Measurements from ENCODE around the gene KDM6A.

KDM6A gene

GRCh38 chrX:45143455-45143854 lies 270.5 kb downstream of the KDM6A start:
- no peaks in the 10 kb centered on the region for H3K4me1 ChIP-seq (ENCODE audit: insufficient read depth, low read length, severe bottlenecking)
- H3K79me2 ChIP-seq (ENCODE audit: insufficient read depth, low read length): no peaks in the 10 kb centered on the region
- no peak overlapping the region for H3K9ac ChIP-seq (ENCODE audit: low read length)
- TF ChIP-seq CTCF (IDR thresholded peaks at IDR 0.05; ENCODE audit: low read length): no peak
- no peak for TF ChIP-seq EZH2 (IDR thresholded peaks at IDR 0.05; ENCODE audit: borderline replicate concordance, low read length)
- H2AFZ ChIP-seq (ENCODE audit: low read length): no peak overlapping the region
- H4K20me1 ChIP-seq (ENCODE audit: insufficient read depth, low read length): no peaks in the 10 kb centered on the region
- H3F3A ChIP-seq (ENCODE audit: insufficient read depth, low read length): no peaks in the 10 kb centered on the region
- no peaks in the 10 kb centered on the region for H3K9me3 ChIP-seq (ENCODE audit: low read length)
- no peaks in the 10 kb centered on the region for H3K9me2 ChIP-seq (ENCODE audit: low read depth, low read length)
- no peak overlapping the region for H3K4me2 ChIP-seq (ENCODE audit: low read length)
- no peaks in the 10 kb centered on the region for H3K36me3 ChIP-seq (ENCODE audit: insufficient read depth, low read length)
- no peaks in the 10 kb centered on the region for H3K27me3 ChIP-seq (ENCODE audit: insufficient read depth, low read length)
- H3K4me3 ChIP-seq (ENCODE audit: low read depth, low read length, poor library complexity, severe bottlenecking): no peak overlapping the region
- no peak overlapping the region for H3K27ac ChIP-seq (ENCODE audit: low read depth, low read length, poor library complexity, severe bottlenecking)

- Histone ChIP-seq H3K27ac (ENCODE audit: low read depth, low read length, poor library complexity, severe bottlenecking) (no peak overlapping the region), H3K27me3 (ENCODE audit: insufficient read depth, low read length) (no peaks in the 10 kb centered on the region), H3F3A (ENCODE audit: insufficient read depth, low read length) (no peaks in the 10 kb centered on the region), H3K9me2 (ENCODE audit: low read depth, low read length) (no peaks in the 10 kb centered on the region), H3K4me2 (ENCODE audit: low read length) (no peak overlapping the region), H3K4me3 (ENCODE audit: low read depth, low read length, poor library complexity, severe bottlenecking) (no peak overlapping the region), H3K9me3 (ENCODE audit: low read length) (no peaks in the 10 kb centered on the region), H2AFZ (ENCODE audit: low read length) (no peak overlapping the region), H3K36me3 (ENCODE audit: insufficient read depth, low read length) (no peaks in the 10 kb centered on the region), H3K79me2 (ENCODE audit: insufficient read depth, low read length) (no peaks in the 10 kb centered on the region), H4K20me1 (ENCODE audit: insufficient read depth, low read length) (no peaks in the 10 kb centered on the region), H3K9ac (ENCODE audit: low read length) (no peak overlapping the region), H3K4me1 (ENCODE audit: insufficient read depth, low read length, severe bottlenecking) (no peaks in the 10 kb centered on the region)
- TF ChIP-seq CTCF (IDR thresholded peaks at IDR 0.05; ENCODE audit: low read length) (no peak), EZH2 (IDR thresholded peaks at IDR 0.05; ENCODE audit: borderline replicate concordance, low read length) (no peak)
These were observed 272.7 kb downstream of the KDM6A start for GRCh38 chrX:45145492-45146215.

DNA sequence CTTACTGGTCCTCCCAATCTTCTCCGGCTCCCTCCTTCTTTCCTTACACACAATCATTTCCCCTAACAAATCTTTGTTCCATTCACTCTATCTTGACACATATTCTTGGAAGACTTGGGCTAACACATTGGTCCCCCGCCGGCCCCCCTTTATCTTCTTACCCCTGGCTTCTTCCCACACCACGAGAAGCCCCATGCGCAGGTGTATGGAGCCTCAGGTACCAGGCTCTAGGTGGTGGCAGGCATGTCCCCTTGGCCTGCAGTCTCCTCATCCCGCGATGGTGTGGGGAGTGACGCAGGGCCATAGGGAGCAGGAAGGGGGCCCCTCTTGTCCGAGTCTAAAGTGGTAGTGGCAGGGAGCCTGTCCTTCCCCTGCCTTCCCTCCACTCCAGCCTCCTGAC lies 277.8 kb downstream of the KDM6A start:
- no peaks in the 10 kb centered on the region for H3K27me3 ChIP-seq (ENCODE audit: insufficient read depth, low read length)
- no peak overlapping the region for H3K4me3 ChIP-seq (ENCODE audit: low read depth, low read length, poor library complexity, severe bottlenecking)
- no peaks in the 10 kb centered on the region for H3F3A ChIP-seq (ENCODE audit: insufficient read depth, low read length)
- no peak overlapping the region for H3K27ac ChIP-seq (ENCODE audit: low read depth, low read length, poor library complexity, severe bottlenecking)
- no peaks in the 10 kb centered on the region for H3K9me2 ChIP-seq (ENCODE audit: low read depth, low read length)
- no peaks in the 10 kb centered on the region for H3K36me3 ChIP-seq (ENCODE audit: insufficient read depth, low read length)
- H3K4me2 ChIP-seq (ENCODE audit: low read length): no peak overlapping the region
- no peaks in the 10 kb centered on the region for H3K4me1 ChIP-seq (ENCODE audit: insufficient read depth, low read length, severe bottlenecking)
- no peak overlapping the region for H2AFZ ChIP-seq (ENCODE audit: low read length)
- H3K9ac ChIP-seq (ENCODE audit: low read length): no peak overlapping the region
- TF ChIP-seq CTCF (IDR thresholded peaks at IDR 0.05; ENCODE audit: low read length): no peak
- no peak for TF ChIP-seq EZH2 (IDR thresholded peaks at IDR 0.05; ENCODE audit: borderline replicate concordance, low read length)
- H3K79me2 ChIP-seq (ENCODE audit: insufficient read depth, low read length): no peaks in the 10 kb centered on the region
- H3K9me3 ChIP-seq (ENCODE audit: low read length): no peaks in the 10 kb centered on the region
- no peaks in the 10 kb centered on the region for H4K20me1 ChIP-seq (ENCODE audit: insufficient read depth, low read length)
